GM21367 (cell line): ENCODE measurements around the gene ASCC2.

Experiments
- ATAC-seq: cut with Tn5 transposase; IDR thresholded peaks from one replicate; pipeline ENCODE4 v1.9.1; 2021; ENCODE audit not compliant: unreplicated experiment

Gene ASCC2

GRCh38 chr22:29793396-29793795 lies 44.7 kb downstream of the ASCC2 start:
- no peak for ATAC-seq

DNA sequence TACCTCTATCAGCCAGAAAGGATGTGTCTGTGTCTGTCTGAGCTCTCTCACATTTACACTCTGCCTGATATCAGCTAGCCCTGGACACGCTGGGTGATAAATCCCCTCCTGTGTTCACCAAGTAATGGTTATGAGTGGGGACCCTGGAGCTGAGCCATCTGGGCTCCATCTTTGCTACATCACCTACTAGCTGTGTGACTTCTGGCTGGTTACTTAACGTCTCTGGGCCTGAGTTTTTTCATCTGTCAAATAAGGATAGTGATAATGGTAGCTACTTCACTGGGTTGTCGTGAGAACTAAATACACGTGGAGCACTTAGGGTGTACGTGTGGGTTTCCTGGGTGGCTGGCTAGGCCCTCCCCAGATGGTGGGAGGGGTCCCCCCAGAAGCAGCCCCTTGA lies 48.0 kb downstream of the ASCC2 start:
- no peak for ATAC-seq

DNA sequence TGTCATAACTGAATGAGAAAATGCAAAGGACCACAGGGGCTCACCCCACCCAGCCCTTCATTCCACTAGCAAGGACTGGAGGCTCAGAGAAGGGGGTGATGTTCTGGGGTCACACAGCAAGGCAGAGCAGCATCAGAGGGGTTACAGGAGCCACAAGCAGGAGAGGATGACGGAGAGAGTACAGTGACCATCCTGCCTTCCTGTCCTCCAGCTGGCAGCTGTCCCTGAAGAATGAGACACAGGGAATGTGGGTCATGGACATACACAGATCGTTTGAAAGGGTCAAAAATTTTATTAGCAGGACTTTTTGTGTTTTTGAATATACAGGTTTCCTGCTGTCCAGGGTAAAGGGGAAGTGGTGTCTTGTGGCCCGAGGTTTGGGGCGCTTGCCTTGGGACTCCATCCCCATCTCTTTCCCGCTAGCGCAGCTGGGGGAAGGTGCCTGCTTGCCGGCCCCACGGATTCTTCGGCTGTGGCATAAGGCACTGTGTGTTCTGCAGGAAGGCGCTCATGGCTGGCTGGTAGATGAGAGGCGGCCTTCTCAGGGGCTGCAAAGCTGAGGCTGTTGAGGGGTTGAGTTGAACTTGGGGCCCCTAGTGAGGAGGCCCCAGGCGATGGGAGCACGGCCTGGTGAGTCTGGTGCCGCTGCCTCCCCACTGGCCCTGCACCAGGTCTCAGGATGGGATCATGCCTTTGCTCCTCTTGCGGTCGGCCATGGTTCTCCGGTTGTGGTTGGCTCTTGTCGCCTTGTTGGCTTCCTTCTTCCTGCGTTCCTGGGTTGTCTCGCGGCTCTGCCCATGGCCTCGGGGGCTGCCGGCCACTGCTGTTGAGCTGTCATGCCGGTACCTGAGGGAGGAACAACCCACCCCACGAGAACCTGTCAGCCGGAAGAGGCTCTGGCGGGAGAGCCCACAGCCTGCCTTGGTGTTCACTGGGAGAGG lies 49.5 kb downstream of the ASCC2 start:
- no peak for ATAC-seq

DNA sequence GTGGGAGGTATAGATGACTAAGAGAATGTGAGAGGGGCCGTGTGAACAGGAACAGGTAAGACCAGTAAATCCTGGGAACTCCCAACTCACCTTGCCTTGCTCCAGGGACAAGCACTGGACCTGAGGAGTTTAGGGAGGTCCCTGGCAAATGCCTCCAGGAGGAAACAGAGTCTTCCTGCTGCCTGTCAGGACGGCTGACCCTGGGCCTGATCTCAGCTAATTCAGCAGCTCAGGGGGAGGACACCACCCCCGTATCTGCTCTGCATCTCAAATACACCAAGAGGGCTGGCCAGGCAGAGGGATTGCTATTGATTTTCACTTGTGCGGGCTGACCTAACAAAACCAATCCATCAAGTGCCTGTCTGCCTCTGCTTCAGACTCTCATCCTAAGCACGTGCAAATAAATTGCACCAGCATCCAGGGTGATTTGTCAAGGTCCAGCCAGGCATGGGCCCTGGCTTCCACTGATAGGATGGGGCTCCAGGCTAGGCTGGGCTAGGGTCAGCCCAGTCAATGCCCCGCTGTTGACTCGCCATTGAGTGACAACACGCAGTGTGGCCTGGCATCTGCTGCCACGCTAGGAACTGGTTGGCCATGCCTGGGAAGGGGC lies 50.6 kb downstream of the ASCC2 start:
- ATAC-seq: no peak

- ATAC-seq: no peak
Measured at GRCh38 chr22:29786031-29786430, 52.0 kb downstream of the ASCC2 start.

DNA sequence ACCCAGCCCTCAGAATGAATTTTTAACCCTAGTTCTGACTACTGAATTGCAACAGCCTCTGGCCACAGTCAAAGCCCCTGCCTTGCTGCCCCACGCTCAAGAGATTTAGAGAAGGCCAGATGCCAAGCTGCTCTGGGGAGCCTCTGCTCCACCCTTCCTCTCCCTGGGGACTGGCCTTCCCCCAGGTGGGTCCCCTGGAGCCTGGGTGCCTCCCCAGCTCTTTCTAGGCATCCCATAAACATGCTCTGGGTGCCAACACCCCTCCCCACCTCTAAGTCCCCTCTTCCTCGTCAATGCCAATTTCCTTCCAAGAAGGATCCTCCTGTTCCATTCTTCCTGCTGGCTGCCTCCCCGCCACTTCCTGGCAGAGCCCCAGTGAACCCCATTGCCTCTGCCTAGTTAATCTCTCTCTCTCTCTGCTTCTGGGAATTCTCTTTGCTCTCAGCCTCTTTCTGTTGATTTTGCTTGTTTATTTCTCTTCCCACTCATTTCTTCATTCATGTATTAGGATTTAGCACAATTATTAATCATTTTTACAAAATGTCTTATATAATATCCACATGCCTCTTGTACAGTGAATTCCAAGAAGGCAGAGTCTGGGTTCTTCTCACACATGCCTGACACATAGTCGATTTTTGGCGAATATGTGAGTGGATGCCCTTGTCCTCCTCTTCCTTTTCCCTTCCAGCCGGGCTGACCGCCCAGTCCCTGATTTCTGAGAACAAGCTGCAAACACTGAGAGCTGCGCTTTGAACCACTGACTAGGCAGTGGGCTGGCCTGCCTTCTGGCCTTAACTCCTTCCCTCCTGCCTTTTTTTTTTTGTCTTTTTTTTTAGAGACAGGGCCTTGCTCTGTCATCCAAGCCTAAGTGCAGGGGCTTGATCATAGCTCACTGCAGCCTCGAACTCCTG lies 53.4 kb downstream of the ASCC2 start:
- ATAC-seq: no peak

DNA sequence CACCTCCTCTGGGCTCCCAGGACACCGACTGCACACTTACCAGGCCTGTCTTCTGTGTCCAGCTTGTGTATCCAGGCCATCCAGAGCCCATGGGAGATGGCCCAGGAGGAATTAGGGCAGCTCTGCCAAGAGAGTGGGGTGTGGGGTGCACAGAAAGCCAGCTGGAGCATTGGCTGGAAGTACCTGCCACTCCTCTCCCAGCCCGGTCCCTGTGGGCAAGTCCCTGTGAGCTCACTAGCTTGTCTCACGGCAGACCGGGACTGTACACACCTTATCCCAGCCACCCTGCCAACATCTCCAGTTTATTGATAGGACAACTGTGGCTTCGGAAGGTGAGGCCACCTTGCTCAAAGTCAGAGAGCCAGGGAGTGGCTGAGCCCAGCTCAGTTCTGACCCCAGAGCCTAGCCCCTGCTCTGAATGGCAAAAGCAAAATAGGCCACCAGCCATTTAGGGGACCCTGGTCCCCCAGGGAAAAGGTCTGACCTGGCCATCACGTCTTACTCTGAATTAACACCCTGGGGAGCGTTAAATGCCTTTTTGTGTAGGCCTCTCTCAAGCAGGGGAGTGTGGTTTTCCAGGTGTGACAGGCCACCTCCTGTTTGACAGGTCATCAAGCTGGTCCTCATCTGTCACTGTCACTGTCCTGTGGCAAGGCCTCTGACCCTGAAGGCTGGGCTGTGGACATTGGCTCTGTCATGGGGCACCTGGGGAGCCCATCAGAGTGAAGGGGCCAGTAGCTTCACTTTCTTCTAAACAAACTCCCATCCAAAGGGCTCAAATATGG lies 55.8 kb downstream of the ASCC2 start:
- ATAC-seq: no peak

GRCh38 chr22:29780748-29781676 lies 57.1 kb downstream of the ASCC2 start:
- ATAC-seq: no peak

- ATAC-seq: no peak
Measured at GRCh38 chr22:29780220-29780619, 57.9 kb downstream of the ASCC2 start.

GRCh38 chr22:29773233-29773632 lies 64.8 kb downstream of the ASCC2 start:
- no peak for ATAC-seq

- ATAC-seq: no peak
Measured at GRCh38 chr22:29772170-29772641, 65.9 kb downstream of the ASCC2 start.

GRCh38 chr22:29769723-29770321 lies 68.3 kb downstream of the ASCC2 start:
- no peak for ATAC-seq

DNA sequence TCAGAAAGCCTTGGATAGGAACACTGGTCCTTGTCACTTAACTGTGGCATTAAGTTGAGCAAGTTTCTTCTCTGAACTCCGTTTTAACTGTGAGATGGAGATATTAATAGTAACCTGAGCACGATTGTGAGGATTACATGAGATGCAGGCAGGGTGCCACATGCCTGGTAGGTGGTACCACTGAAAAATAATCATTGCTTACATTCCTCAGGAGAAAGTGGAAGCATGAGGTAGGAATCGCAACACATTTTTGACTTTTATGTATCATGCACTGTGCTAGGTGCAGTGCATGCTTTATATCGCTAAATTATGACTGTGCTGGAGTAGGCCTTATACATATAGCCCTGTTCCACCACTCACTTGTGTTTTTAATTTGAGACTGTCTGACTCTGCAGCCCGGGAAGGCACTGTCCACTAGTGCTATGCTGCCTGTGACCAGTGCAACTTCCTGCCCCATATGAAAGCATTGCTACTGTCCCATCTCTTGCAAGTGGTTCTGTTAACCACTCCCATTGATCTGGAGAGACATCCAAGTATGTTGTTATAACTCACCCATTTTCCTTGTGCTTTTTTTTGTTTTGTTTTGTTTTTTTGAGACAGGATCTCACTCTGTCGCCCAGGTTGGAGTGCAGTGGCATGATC lies 69.9 kb downstream of the ASCC2 start:
- no peak for ATAC-seq

- ATAC-seq: peak; percentile 53
Measured at GRCh38 chr22:29767171-29768051, 70.7 kb downstream of the ASCC2 start, which contains the start of gene UQCR10. UQCR10 (plus strand) TSS chr22:29767369; CDS start chr22:29767399, 30 bp downstream.

GRCh38 chr22:29766632-29767170 lies 71.4 kb downstream of the ASCC2 start, which contains the start of gene ZMAT5:
ZMAT5 (minus strand) TSS chr22:29767007; CDS start chr22:29748544, 18,463 bp downstream.
- peak; percentile 85 for ATAC-seq

DNA sequence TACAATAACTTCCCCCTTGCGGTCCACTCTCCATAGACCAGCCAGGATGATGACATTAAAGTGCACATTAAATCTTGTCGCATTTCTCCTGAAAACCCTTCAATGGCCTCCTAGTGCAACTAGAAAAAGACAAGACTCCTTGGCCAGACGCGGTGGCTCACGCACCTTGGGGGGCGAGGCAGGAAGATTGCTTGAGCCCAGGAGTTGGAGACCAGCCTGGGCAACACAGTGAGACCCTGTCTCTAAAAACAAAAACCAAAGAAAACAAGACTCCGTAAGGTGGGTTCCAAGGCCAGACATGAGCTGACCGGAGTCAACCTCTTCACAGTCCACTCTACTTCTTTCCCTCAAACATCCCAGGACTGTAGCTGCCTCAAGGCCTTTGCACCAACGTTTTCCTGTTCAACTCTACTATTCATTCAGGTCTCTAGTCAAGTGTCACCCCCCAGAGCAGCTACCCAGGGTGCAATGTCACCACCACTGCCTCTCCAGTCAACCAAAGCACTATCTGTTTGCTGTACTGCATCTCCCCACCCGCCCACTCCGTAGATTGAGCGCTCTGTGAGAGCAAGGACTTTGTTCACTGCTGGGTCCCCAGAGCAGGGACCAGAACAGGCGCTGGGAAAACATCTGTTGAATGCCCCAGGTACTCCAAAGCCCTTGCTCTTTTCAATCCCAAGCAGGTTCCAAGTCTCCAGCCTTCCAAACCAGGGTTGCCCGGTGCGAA lies 72.0 kb downstream of the ASCC2 start:
- ATAC-seq: peak; percentile 21
